ENCODE measurements around the gene GIMAP6.

DNA sequence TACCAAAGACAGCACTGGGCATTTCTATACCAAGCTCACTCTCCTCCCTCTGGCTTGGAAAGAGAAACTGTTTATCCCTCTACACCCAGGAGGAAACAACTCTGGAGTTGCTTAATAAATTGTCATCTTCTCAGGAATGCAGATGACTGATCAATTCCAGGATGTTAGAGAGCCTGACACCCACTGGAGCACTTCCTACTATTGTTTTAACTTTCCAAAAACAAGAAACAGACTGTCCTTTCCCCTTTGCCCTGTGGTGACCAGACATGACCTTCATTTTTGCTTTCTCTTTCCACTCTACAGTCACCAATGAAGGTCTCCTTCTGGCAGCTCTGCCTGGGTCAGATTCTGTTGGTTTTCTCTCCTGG, 45.4 kb downstream of the GIMAP6 start:
- TF ChIP-seq, protein P1, sequence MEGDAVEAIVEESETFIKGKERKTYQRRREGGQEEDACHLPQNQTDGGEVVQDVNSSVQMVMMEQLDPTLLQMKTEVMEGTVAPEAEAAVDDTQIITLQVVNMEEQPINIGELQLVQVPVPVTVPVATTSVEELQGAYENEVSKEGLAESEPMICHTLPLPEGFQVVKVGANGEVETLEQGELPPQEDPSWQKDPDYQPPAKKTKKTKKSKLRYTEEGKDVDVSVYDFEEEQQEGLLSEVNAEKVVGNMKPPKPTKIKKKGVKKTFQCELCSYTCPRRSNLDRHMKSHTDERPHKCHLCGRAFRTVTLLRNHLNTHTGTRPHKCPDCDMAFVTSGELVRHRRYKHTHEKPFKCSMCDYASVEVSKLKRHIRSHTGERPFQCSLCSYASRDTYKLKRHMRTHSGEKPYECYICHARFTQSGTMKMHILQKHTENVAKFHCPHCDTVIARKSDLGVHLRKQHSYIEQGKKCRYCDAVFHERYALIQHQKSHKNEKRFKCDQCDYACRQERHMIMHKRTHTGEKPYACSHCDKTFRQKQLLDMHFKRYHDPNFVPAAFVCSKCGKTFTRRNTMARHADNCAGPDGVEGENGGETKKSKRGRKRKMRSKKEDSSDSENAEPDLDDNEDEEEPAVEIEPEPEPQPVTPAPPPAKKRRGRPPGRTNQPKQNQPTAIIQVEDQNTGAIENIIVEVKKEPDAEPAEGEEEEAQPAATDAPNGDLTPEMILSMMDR (IDR thresholded peaks at IDR 0.05), result no peak
- TF ChIP-seq POLR2AphosphoS5 (IDR thresholded peaks at IDR 0.05) (peak in 2 of 3 donors; percentile 8 to 39), POLR2A (IDR thresholded peaks at IDR 0.05) (no peak)

Measured in stomach (tissue), 4 donors.